HG03460 (cell line): ENCODE data around the gene DDX42.
"Not testable (repeated sequence)": the region's sequence is repeated elsewhere in the genome, so short reads cannot be mapped to it uniquely, and the experiment has no call there.

ENCODE experiments used
- ATAC-seq: cut with Tn5 transposase; IDR thresholded peaks from one replicate; pipeline ENCODE4 v1.9.1; 2021; ENCODE audit not compliant: unreplicated experiment

Gene DDX42

GRCh38 chr17:63780507-63780906 lies 6.5 kb downstream of the DDX42 start:
- no peak for ATAC-seq

GRCh38 chr17:63780928-63781327 lies 7.0 kb downstream of the DDX42 start:
- ATAC-seq: no peak

GRCh38 chr17:63783522-63783921 lies 9.6 kb downstream of the DDX42 start:
- ATAC-seq: no peak

- ATAC-seq: no peak
These were observed 11.6 kb downstream of the DDX42 start for GRCh38 chr17:63785556-63785955.

GRCh38 chr17:63786117-63786516 lies 12.1 kb downstream of the DDX42 start:
- ATAC-seq: no peak

GRCh38 chr17:63786971-63787711 lies 13.2 kb downstream of the DDX42 start:
- ATAC-seq: no peak

GRCh38 chr17:63790057-63790456 lies 16.1 kb downstream of the DDX42 start:
- ATAC-seq: no peak

- ATAC-seq: no peak
These were observed 18.2 kb downstream of the DDX42 start for GRCh38 chr17:63792055-63792729.

GRCh38 chr17:63796375-63796774 lies 22.4 kb downstream of the DDX42 start:
- not testable (repeated sequence) for ATAC-seq

- no peak for ATAC-seq
These were observed 24.7 kb downstream of the DDX42 start for GRCh38 chr17:63798572-63799106.

GRCh38 chr17:63800783-63801182 lies 26.8 kb downstream of the DDX42 start:
- ATAC-seq: no peak

- ATAC-seq: no peak
These were observed 30.4 kb downstream of the DDX42 start for GRCh38 chr17:63804328-63804727.

- no peak for ATAC-seq
These were observed 31.6 kb downstream of the DDX42 start for GRCh38 chr17:63805591-63805990.

- no peak for ATAC-seq
These were observed 36.0 kb downstream of the DDX42 start for GRCh38 chr17:63809970-63810369.

- no peak for ATAC-seq
These were observed 42.2 kb downstream of the DDX42 start for GRCh38 chr17:63816123-63816522.

- ATAC-seq: no peak
These were observed 42.7 kb downstream of the DDX42 start for GRCh38 chr17:63816669-63817068.

GRCh38 chr17:63817736-63818385 lies 43.9 kb downstream of the DDX42 start:
- ATAC-seq: no peak

- ATAC-seq: no peak
These were observed 45.2 kb downstream of the DDX42 start for GRCh38 chr17:63819131-63819530.

- ATAC-seq: no peak
These were observed 45.9 kb downstream of the DDX42 start for GRCh38 chr17:63819585-63820537.

- ATAC-seq: no peak
These were observed 47.1 kb downstream of the DDX42 start for GRCh38 chr17:63820963-63821561.
